ENCODE data around the gene NALF2. TPM values are rescaled to one million over a fixed set of nuclear protein-coding genes. Genes with fewer than 3 reads are reported as not detected.

The NALF2 gene
- total RNA-seq, 1 experiment from 2014 or later = not detected

- H3K9me2 ChIP-seq (ENCODE audit: insufficient read depth) = no peaks in the 10 kb centered on the region
- DNase-seq = no peak
- intact Hi-C loops (cut with micrococcal nuclease; ENCODE audit: unreplicated experiment) = no loop called here
- H4K20me1 ChIP-seq (ENCODE audit: insufficient read depth) = no peaks in the 10 kb centered on the region
- H2AFZ ChIP-seq = no peak overlapping the region
- no peak overlapping the region for H3K4me3 ChIP-seq
- no peak overlapping the region for H3K27ac ChIP-seq
- no peaks in the 10 kb centered on the region for H3K27me3 ChIP-seq (ENCODE audit: insufficient read depth, low read depth)
- H3K9me3 ChIP-seq (ENCODE audit: insufficient read depth, low read depth) = no peaks in the 10 kb centered on the region
- H3F3A ChIP-seq (ENCODE audit: insufficient read depth, low read depth) = no peaks in the 10 kb centered on the region
- no peak for TF ChIP-seq EZH2 (IDR thresholded peaks at IDR 0.05; ENCODE audit: low read depth)
- no peak for TF ChIP-seq CTCF (conservative IDR thresholded peaks at IDR 0.05)
- no peak overlapping the region for H3K4me2 ChIP-seq
- H3K79me2 ChIP-seq (ENCODE audit: low read depth) = no peaks in the 10 kb centered on the region
- no peaks in the 10 kb centered on the region for H3K36me3 ChIP-seq (ENCODE audit: low read depth)
- ChIA-PET CTCF (no interaction called here), POLR2A (ENCODE audit: unreplicated experiment) (interaction anchor here (0.6 kb wide), 1 partner anchor 531 kb away, joined by 7 read pairs; no protein-coding TSS in a partner anchor)
- no TSS peak for BruUV-seq (replicated peaks)
- H3K4me1 ChIP-seq (replicated peaks; ENCODE audit: insufficient read depth) = no peaks in the 10 kb centered on the region
These were observed 7.9 kb upstream of the NALF2 start for GRCh38 chrX:69496183-69496582.

GRCh38 chrX:69501429-69501828, 2.7 kb upstream of the NALF2 start:
- Histone ChIP-seq H3K79me2 (ENCODE audit: low read depth) (no peaks in the 10 kb centered on the region), H3K9me3 (ENCODE audit: insufficient read depth, low read depth) (no peaks in the 10 kb centered on the region), H4K20me1 (ENCODE audit: insufficient read depth) (no peaks in the 10 kb centered on the region), H3K27me3 (ENCODE audit: insufficient read depth, low read depth) (no peaks in the 10 kb centered on the region), H3K9me2 (ENCODE audit: insufficient read depth) (no peaks in the 10 kb centered on the region), H3F3A (ENCODE audit: insufficient read depth, low read depth) (no peaks in the 10 kb centered on the region), H3K27ac (no peak overlapping the region), H3K4me3 (no peak overlapping the region), H3K4me1 (replicated peaks; ENCODE audit: insufficient read depth) (no peaks in the 10 kb centered on the region), H3K36me3 (ENCODE audit: low read depth) (no peaks in the 10 kb centered on the region), H3K4me2 (no peak overlapping the region), H2AFZ (no peak overlapping the region)
- TF ChIP-seq CTCF (conservative IDR thresholded peaks at IDR 0.05) (no peak), EZH2 (IDR thresholded peaks at IDR 0.05; ENCODE audit: low read depth) (no peak)
- ChIA-PET CTCF (no interaction called here), POLR2A (ENCODE audit: unreplicated experiment) (no interaction called here)
- BruUV-seq (replicated peaks) = no TSS peak
- intact Hi-C loops (cut with micrococcal nuclease; ENCODE audit: unreplicated experiment) = no loop called here
- DNase-seq = no peak

GRCh38 chrX:69503228-69503781, 821 bp upstream of the NALF2 start:
- Histone ChIP-seq H3K27ac (no peak overlapping the region), H3F3A (ENCODE audit: insufficient read depth, low read depth) (no peaks in the 10 kb centered on the region), H4K20me1 (ENCODE audit: insufficient read depth) (no peaks in the 10 kb centered on the region), H3K9me2 (ENCODE audit: insufficient read depth) (no peaks in the 10 kb centered on the region), H3K4me3 (no peak overlapping the region), H3K9me3 (ENCODE audit: insufficient read depth, low read depth) (no peaks in the 10 kb centered on the region), H3K79me2 (ENCODE audit: low read depth) (no peaks in the 10 kb centered on the region), H3K36me3 (ENCODE audit: low read depth) (no peaks in the 10 kb centered on the region), H3K4me2 (no peak overlapping the region), H3K27me3 (ENCODE audit: insufficient read depth, low read depth) (no peaks in the 10 kb centered on the region), H3K4me1 (replicated peaks; ENCODE audit: insufficient read depth) (no peaks in the 10 kb centered on the region), H2AFZ (no peak overlapping the region)
- CTCF ChIA-PET = no interaction called here
- intact Hi-C loops (cut with micrococcal nuclease; ENCODE audit: unreplicated experiment) = no loop called here
- no peak for DNase-seq
- no TSS peak for BruUV-seq (replicated peaks)
- POLR2A ChIA-PET (ENCODE audit: unreplicated experiment) = no interaction called here
- TF ChIP-seq EZH2 (IDR thresholded peaks at IDR 0.05; ENCODE audit: low read depth) = no peak
- TF ChIP-seq CTCF (conservative IDR thresholded peaks at IDR 0.05) = no peak

Data from PC-9 (cell line).